KMS-11 (cell line): ENCODE data around the gene ZNF564.

Source experiments
- H2AFZ ChIP-seq: fragments of 200-600 bp; sonication (generic); 2 replicates; pipeline ENCODE4 v1.6.1; 2016; ENCODE audit warnings: antibody characterized with exemption, mixed run types, low read depth
- H3K27ac ChIP-seq: fragments of 200-600 bp; sonication (generic); 2 replicates; pipeline ENCODE4 v1.6.1; 2016; ENCODE audit warnings: mild to moderate bottlenecking, mixed run types
- H3K27me3 ChIP-seq: fragments of 200-600 bp; sonication (generic); 2 replicates; pipeline ENCODE4 v1.6.1; 2017; ENCODE audit warnings: mild to moderate bottlenecking, low read depth, mixed run types, moderate library complexity; ENCODE audit not compliant: insufficient read depth
- H3K36me3 ChIP-seq: fragments of 200-600 bp; sonication (generic); 2 replicates; pipeline ENCODE4 v1.6.1; 2017; ENCODE audit warnings: mild to moderate bottlenecking, mixed run types; ENCODE audit not compliant: insufficient read depth
- H3K4me1 ChIP-seq: fragments of 200-600 bp; sonication (generic); 2 replicates; pipeline ENCODE4 v1.6.1; 2016; ENCODE audit warnings: mild to moderate bottlenecking, low read depth, mixed run types; ENCODE audit not compliant: poor library complexity, severe bottlenecking
- H3K4me2 ChIP-seq: fragments of 200-600 bp; sonication (generic); 2 replicates; pipeline ENCODE4 v1.7.0; 2016; ENCODE audit warnings: mild to moderate bottlenecking, mixed run types
- H3K4me3 ChIP-seq: fragments of 200-600 bp; sonication (generic); IDR thresholded peaks from 2 replicates; pipeline ENCODE4 v1.6.1; 2017; ENCODE audit warnings: low read depth, low read length, mixed read lengths; ENCODE audit not compliant: insufficient read depth
- H3K79me2 ChIP-seq: fragments of 200-600 bp; sonication (generic); 2 replicates; pipeline ENCODE4 v1.6.1; 2016; ENCODE audit warnings: low read depth, mixed run types; ENCODE audit not compliant: insufficient read depth
- H3K9ac ChIP-seq: fragments of 200-600 bp; sonication (generic); 2 replicates; pipeline ENCODE4 v1.6.1; 2016; ENCODE audit warnings: mild to moderate bottlenecking, mixed run types
- H4K20me1 ChIP-seq: fragments of 200-600 bp; sonication (generic); 2 replicates; pipeline ENCODE4 v1.6.1; 2016; ENCODE audit warnings: mild to moderate bottlenecking, mixed run types; ENCODE audit not compliant: insufficient read depth
- TF ChIP-seq, protein P1 (sequence below): fragments of 200-600 bp; sonication (generic); conservative IDR thresholded peaks from 2 replicates; pipeline ENCODE4 v1.6.1; 2017; ENCODE audit warnings: low read depth, mild to moderate bottlenecking, antibody characterized with exemption, low read length, moderate library complexity, mixed read lengths

The ZNF564 gene

GRCh38 chr19:12482509-12482886 lies 68.8 kb downstream of the ZNF564 start:
- Histone ChIP-seq H3K27ac (peak overlapping the region; percentile 41), H3K4me2 (peak overlapping the region; percentile 41), H3K9ac (no peak overlapping the region; the same call in 1 of the 2 replicates)

GRCh38 chr19:12481781-12482508 lies 69.3 kb downstream of the ZNF564 start:
- Histone ChIP-seq H3K27ac (peak overlapping the region; percentile 41), H2AFZ (no peak overlapping the region), H3K79me2 (peaks cover 20% of the 10 kb centered on the region; the same call in 1 of the 2 replicates), H3K4me1 (peaks cover 50% of the 10 kb centered on the region), H3K4me3 (no peak overlapping the region), H3K27me3 (no peaks in the 10 kb centered on the region), H4K20me1 (no peaks in the 10 kb centered on the region), H3K9ac (no peak overlapping the region; the same call in 1 of the 2 replicates), H3K4me2 (peak overlapping the region; percentile 41), H3K36me3 (no peaks in the 10 kb centered on the region)
- TF ChIP-seq, protein P1, sequence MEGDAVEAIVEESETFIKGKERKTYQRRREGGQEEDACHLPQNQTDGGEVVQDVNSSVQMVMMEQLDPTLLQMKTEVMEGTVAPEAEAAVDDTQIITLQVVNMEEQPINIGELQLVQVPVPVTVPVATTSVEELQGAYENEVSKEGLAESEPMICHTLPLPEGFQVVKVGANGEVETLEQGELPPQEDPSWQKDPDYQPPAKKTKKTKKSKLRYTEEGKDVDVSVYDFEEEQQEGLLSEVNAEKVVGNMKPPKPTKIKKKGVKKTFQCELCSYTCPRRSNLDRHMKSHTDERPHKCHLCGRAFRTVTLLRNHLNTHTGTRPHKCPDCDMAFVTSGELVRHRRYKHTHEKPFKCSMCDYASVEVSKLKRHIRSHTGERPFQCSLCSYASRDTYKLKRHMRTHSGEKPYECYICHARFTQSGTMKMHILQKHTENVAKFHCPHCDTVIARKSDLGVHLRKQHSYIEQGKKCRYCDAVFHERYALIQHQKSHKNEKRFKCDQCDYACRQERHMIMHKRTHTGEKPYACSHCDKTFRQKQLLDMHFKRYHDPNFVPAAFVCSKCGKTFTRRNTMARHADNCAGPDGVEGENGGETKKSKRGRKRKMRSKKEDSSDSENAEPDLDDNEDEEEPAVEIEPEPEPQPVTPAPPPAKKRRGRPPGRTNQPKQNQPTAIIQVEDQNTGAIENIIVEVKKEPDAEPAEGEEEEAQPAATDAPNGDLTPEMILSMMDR = no peak

More at GRCh38 chr19:12482509-12482886, 68.8 kb downstream of the ZNF564 start:
- Histone ChIP-seq H3K27me3 (no peaks in the 10 kb centered on the region), H3K36me3 (no peaks in the 10 kb centered on the region), H3K4me1 (peaks cover 50% of the 10 kb centered on the region), H4K20me1 (no peaks in the 10 kb centered on the region), H3K4me3 (no peak overlapping the region), H2AFZ (no peak overlapping the region), H3K79me2 (peaks cover 20% of the 10 kb centered on the region; the same call in 1 of the 2 replicates)
- TF ChIP-seq, protein P1 = no peak

DNA sequence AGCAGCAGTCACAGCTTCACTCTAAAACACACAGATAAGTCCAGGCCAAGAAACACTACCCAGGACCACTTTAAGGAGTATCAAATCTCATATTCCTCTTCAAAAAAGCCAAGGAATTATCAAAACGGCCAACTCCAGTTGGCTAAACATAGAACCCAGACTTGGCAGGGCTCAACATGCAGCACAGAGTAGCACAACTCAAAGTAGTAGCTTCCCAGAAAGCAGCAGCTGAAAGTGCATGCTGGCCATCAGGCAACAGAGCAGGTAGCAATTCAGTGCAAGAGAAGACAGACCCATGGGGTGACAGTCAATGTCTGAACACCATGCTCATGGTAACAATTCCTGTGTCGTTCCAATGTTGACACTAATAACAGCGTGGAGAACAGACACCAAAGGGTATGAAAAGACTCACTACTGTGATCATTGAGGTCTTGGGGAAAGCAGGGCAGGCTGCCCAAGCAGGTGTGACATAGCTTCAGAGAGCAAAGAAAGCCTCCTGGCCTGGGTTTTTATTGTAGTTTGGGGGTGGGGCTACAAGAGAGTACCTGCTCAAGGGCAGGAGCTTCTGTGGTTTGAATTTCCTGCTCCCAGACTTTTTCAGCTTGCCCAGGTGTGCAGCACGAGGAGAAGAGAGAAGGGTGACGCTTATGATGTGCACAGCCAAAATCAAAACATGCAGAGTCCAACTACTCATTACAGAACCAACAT lies 72.9 kb downstream of the ZNF564 start:
- Histone ChIP-seq H3K36me3 (no peaks in the 10 kb centered on the region), H3K4me1 (peaks cover 36% of the 10 kb centered on the region), H2AFZ (no peak overlapping the region), H3K27me3 (no peaks in the 10 kb centered on the region), H3K9ac (no peak overlapping the region), H3K4me2 (no peak overlapping the region), H3K79me2 (peaks cover 20% of the 10 kb centered on the region; the same call in 1 of the 2 replicates), H3K4me3 (no peak overlapping the region), H4K20me1 (no peaks in the 10 kb centered on the region), H3K27ac (no peak overlapping the region)
- TF ChIP-seq, protein P1 = no peak
